DMS153 (cell line): ENCODE results near the gene KLHL29.

Source experiments
- DNase-seq: peaks from one replicate; lab custom pipeline; 2025; lab: John Stamatoyannopoulos, UW

Gene KLHL29

GRCh38 chr2:23695890-23696751, 311.1 kb downstream of the KLHL29 start:
- DNase-seq: no peak

GRCh38 chr2:23696752-23697045, 311.7 kb downstream of the KLHL29 start:
- DNase-seq: no peak

- DNase-seq: no peak
Observed at GRCh38 chr2:23697256-23698075, 312.5 kb downstream of the KLHL29 start.

- DNase-seq: no peak
Observed at GRCh38 chr2:23698116-23698693, 313.2 kb downstream of the KLHL29 start.

GRCh38 chr2:23698721-23699579, 314.0 kb downstream of the KLHL29 start:
- DNase-seq: no peak

GRCh38 chr2:23699580-23699925, 314.6 kb downstream of the KLHL29 start:
- DNase-seq: no peak

- DNase-seq: no peak
Observed at GRCh38 chr2:23700627-23701026, 315.6 kb downstream of the KLHL29 start.

- no peak for DNase-seq
Observed at GRCh38 chr2:23703037-23703582, 318.1 kb downstream of the KLHL29 start.

GRCh38 chr2:23703583-23704385, 318.8 kb downstream of the KLHL29 start:
- DNase-seq: no peak

GRCh38 chr2:23705771-23706612, 321.0 kb downstream of the KLHL29 start:
- DNase-seq: no peak

GRCh38 chr2:23706613-23707078, 321.7 kb downstream of the KLHL29 start:
- no peak for DNase-seq

GRCh38 chr2:23707096-23707495, 322.1 kb downstream of the KLHL29 start:
- DNase-seq: no peak

GRCh38 chr2:23708771-23709170, 323.8 kb downstream of the KLHL29 start:
- DNase-seq: no peak

- DNase-seq: no peak
Observed at GRCh38 chr2:23709311-23709710, 324.3 kb downstream of the KLHL29 start.

GRCh38 chr2:23711979-23712755, 327.2 kb downstream of the KLHL29 start:
- DNase-seq: no peak

- no peak for DNase-seq
Observed at GRCh38 chr2:23712756-23713151, 327.8 kb downstream of the KLHL29 start.

GRCh38 chr2:23713351-23713750, 328.4 kb downstream of the KLHL29 start:
- DNase-seq: no peak

GRCh38 chr2:23718931-23719700, 334.1 kb downstream of the KLHL29 start:
- DNase-seq: no peak
